GM12874 (cell line): ENCODE measurements around the gene DENND1A.

Experiments
- CTCF ChIP-seq: IDR thresholded peaks from 2 replicates; pipeline ENCODE4 v1.5.1; 2011; ENCODE audit warnings: low read depth, mild to moderate bottlenecking, control low read depth, low read length, moderate library complexity; ENCODE audit not compliant: insufficient read depth

Gene DENND1A

DNA sequence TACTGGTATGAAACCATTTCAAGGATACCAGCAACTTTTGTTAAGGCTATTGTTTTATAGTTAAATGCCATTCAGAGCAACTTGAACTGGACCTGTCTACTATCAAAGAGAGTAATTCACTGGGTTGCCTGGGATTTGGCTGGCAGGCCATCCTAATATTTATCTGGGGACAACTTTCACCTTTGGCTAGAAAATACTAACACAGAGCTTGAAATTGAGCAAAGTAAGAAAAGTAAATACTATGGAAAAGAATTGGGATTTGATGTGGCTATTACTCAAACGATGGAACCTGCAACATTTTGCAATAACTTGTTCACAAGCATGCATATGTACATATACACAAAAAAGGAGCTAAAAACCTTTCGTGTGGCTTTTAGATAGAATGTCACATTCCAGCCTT is 191.3 kb downstream of the DENND1A start:
- no peak for TF ChIP-seq CTCF

DNA sequence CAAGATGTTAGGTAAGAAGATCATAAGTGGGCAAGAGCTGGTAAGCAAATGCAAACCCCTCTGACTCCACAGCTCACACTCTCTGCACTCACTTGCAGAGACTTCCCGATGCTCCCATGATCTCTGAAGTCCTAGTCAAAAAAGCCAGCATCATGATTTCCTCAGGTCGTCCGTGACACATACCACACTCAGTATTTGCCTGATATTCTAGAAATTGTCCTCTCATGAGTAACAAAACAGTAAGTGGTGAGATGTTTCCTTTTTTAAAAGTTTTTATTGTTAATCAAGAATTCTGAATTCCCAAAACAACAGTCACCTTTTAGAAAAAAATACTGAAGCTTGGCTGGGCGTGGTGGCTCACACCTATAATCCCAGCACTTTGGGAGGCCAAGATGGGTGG is 194.6 kb downstream of the DENND1A start:
- no peak for TF ChIP-seq CTCF

DNA sequence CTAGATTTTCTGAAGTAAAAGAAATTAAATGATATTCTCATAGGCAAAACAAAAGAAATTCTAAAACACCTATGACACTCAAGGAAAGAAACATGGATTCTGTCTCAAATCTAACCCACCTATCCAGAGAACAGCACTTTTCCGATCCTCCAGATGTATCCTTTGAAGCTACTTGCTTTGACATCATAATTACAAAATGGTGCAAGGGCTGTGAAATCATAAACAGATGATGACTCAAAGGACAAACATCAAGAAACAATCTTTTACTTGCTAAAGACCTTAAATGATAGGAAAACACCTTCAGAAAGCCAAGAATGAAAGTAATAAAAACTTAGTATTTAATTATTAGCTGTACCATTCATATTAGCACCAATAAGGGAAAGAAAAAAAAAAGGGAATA is 202.6 kb downstream of the DENND1A start:
- no peak for TF ChIP-seq CTCF

DNA sequence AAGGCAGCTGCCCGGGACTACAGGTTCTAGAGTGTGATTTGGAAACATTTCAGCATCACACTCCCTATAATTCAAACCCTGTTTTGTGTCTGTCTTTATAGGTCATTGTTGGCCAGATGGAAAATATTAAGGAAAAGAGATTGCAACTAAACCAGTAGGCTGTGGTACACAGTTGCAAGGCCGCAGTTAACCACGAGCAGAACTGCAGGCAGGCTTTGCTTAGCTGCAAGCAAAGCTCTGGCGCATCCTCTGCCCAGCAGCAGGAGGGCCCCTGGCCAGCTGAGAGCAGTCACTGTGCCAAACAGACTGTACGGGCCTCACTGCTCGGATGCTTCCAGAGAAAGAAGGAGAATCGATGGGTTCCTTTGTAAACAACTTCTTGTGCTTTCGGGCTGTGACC is 204.5 kb downstream of the DENND1A start:
- no peak for TF ChIP-seq CTCF

DNA sequence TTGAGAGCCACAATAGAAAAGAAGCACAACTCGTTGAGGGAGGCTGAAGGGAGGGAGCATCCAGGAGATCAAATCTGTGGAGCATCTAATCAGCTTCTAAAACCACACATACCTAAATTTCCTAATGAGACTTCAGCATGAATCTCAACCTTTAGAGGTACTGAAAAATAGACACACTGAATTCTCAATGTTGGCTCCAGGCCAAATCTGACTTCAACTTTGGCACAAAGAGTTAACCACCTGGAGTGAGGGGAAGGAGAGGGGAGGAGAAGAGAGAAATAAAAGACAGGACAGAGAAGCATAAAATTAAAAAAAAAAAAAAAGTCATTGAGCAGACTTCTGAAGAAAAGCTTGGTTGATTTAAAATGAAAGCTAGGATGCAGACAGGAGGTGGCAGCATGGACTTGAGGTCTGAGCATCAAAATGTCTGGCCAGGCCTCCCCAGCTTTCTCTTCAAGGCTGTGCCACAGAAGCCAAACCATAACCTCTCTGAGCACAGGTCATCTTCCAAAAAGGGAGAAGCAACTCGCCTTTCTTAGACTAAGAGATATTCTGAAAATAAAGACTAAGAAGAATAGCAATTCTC is 205.6 kb downstream of the DENND1A start:
- TF ChIP-seq CTCF, result no peak

DNA sequence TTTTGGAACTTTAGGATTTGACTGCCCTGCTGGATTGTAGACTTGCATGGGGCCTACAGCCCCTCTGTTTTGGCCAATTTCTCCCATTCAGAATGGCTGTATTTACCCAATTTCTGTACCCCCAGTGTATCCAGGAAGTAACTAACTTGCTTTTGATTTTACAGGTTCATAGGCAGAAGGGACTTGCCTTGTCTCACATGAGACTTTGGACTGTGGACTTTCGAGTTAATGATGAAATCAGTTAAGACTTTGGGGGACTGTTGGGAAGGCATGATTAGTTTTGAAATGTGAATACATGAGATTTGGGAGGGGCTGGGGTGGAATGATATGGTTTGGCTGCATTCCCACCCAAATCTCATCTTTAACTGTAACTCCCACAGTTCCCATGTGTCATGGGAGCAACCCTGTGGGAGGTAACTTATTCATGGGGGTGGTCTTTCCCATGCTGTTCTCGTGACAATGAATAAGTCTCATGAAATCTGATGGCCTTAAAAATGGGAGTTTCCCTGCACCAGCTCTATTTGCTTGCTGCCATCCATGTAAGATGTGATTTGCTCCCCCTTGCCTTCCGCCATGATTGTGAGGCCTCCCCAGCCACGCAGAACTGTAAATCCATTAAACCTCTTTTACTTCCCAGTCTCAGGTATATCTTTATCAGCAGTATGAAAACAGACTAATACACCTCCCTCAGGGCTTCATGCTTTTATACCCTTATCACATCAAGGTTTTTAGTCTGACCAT is 206.6 kb downstream of the DENND1A start:
- TF ChIP-seq CTCF, result no peak

DNA sequence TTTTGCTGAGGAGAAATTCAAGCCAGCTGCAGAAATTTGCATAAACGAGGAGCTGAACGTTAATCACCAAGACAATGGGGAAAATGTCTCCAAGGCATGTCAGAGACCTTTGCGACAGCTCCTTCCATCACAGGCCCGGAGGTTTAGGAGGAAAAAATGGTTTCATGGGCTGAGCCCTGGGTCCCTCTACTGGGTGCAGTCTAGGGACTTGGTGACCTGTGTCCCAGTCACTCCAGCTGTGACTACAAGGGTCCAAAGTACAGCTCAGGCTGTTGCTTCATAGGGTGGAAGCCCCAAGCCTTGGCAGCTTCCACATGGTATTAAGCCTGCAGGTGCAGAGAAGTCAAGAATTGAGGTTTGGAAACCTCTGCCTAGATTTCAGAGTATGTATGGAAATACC is 207.5 kb downstream of the DENND1A start:
- no peak for TF ChIP-seq CTCF
